HG03066 (cell line): Measurements from ENCODE around the gene NBPF9.
"Not testable (repeated sequence)": the region's sequence is repeated elsewhere in the genome, so short reads cannot be mapped to it uniquely, and the experiment has no call there.

Source experiments
- ATAC-seq: cut with Tn5 transposase; IDR thresholded peaks from one replicate; pipeline ENCODE4 v1.9.1; 2021; ENCODE audit warnings: low read depth; ENCODE audit not compliant: unreplicated experiment

Gene NBPF9

DNA sequence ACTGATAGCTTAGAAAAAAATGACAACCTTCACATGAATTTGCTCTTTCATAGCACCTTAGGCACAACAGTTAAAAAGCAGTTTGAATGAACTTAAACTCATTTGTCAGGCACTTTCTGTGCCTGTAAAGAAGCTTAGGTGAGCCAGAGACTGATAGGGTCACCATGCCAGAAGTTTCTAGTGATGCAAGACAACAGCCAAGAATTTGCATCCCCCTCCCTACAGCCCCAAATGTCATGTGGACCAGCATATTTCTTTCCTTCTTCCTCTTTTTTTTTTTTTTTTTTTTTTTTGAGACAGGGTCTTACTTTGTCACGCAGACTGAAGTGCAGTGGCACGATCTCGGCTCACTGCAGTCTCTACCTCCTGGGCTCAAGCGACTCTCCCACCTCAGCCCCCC is 89.8 kb downstream of the NBPF9 start:
- ATAC-seq, result not testable (repeated sequence)

DNA sequence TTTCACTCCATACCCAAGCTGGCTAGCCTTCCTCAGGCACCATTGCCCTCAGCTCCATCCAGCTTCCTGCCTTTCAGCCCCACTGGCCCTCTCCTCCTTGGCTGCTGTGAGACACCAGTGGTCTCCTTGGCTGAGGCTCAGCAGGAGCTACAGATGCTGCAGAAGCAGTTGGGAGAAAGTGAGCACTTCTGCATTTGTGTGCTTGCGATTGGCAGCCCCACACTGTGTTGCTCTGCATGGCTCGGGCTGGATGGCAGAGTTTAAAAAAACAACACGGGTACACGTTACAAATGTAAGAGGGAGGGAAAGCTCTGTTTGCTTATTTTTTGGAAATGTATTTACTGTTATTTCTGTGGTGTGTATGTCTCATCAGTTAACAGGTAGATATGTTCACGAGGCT is 90.8 kb downstream of the NBPF9 start:
- not testable (repeated sequence) for ATAC-seq

DNA sequence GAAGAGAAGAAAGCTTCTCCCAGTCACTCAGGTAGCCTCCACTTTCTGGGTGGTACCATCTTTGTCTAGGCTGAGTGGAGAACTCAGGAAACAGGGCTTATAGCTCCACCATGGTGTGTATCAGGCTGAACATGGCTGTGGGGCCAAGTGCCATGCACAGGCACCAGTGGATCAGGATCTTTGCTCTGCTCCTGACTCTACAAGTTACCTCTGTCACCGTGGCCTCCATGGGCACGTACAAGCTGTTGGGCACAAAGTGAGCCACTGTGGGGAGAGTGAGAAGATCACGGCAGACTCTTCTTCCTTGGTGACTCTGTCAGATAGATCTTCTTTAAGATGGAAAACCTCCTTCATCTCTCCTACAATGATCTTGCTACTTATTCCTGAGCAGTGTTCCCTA is 93.6 kb downstream of the NBPF9 start:
- not testable (repeated sequence) for ATAC-seq

DNA sequence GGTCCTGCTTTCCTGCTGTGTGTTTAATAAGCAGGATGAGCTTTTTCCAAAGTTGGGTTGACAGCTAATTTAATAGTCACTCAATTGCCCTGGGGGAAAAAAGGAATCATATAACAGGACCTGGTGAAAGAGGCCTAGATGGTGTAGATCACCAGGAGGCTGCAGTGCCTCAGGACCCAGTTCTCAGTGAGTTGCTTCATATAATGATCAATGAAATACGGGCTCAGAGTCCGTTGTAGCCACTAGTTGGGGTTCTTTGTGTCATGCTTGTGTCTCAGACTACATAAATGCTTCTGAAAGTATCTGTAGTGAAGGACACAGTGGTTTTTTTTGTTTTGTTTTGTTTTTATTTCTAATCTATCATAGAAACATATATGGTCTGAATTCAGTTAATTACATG is 94.6 kb downstream of the NBPF9 start:
- ATAC-seq, result not testable (repeated sequence)

DNA sequence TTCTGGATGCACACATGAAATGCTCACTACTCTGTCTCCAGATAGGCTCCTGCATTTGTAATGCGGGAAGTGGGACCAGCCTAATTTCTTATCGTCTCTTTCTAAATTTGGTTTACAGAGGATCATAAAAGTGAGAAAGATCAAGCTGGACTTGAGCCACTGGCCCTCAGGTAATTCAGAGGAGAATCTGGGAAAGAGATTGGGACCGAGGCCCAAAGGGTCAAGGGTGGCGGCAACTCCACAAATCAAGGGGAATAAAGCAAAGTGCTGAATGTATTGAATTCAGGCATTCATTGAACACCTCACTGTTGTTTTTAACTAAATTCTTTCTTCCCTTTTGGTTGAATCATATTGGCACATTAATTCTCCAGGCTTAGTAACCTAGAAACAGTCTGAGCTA is 95.0 kb downstream of the NBPF9 start:
- not testable (repeated sequence) for ATAC-seq
